Camera-type eye (tissue), 1 donor: ENCODE measurements around the gene GRM7. TPM values are rescaled to one million over a fixed set of nuclear protein-coding genes. Genes with fewer than 3 reads are reported as not detected.

Experiments used
- total RNA-seq: library from RNA; depleted of rRNA; stranded (reverse); fragments of >200 nt; gene quantifications from one replicate; pipeline ENCODE4 v1.2.3, GENCODE V29; 2014

GRM7 gene
- 16.7 TPM for total RNA-seq

DNA sequence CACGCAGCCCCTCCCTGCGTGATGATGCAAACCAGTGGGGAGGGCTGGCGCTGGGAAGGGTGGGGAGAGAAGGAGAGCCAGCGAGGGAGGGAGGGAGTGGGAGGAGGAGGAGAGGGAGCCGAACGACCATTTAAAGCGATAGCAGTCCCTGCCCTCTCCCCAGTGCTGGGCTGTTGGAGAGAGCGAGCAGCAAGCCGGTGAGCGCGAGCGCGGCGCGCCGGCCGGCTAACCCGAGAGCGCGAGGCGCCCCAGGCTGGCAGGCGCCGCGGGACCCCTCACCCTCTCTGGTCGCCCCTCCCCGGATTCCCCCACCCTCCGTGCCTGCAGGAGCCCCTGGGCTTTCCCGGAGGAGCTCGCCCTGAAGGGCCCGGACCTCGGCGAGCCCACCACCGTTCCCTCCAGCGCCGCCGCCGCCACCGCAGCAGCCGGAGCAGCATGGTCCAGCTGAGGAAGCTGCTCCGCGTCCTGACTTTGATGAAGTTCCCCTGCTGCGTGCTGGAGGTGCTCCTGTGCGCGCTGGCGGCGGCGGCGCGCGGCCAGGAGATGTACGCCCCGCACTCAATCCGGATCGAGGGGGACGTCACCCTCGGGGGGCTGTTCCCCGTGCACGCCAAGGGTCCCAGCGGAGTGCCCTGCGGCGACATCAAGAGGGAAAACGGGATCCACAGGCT, at the start of gene GRM7:
Gene GRM7, plus strand, starts transcription at position 162 of the 671 bp plus-strand sequence.

